Lung microvascular endothelial cell (primary cell): Measurements from ENCODE around the gene LBX1. TPM values are rescaled to one million over a fixed set of nuclear protein-coding genes. Genes with fewer than 3 reads are reported as not detected.
"Not testable (repeated sequence)": the region's sequence is repeated elsewhere in the genome, so short reads cannot be mapped to it uniquely, and the experiment has no call there.

Experiments used
- DNase-seq, 2 donors: peaks; one replicate each; pipeline versions ENCODE4 v3.0.0 to v3.0.0-alpha.2; 2010; ENCODE audit warnings: low read depth in 2 of 2
- total RNA-seq: library from RNA; depleted of rRNA; stranded (reverse); fragments of >200 nt; gene quantifications from 2 replicates; pipeline ENCODE4 v1.2.1, GENCODE V29; 2014

The LBX1 gene
- total RNA-seq, 1 donor from 2014 or later, result not detected

- DNase-seq, result no peak
Measured at GRCh38 chr10:101208543-101208942, 20.7 kb downstream of the LBX1 start.

DNA sequence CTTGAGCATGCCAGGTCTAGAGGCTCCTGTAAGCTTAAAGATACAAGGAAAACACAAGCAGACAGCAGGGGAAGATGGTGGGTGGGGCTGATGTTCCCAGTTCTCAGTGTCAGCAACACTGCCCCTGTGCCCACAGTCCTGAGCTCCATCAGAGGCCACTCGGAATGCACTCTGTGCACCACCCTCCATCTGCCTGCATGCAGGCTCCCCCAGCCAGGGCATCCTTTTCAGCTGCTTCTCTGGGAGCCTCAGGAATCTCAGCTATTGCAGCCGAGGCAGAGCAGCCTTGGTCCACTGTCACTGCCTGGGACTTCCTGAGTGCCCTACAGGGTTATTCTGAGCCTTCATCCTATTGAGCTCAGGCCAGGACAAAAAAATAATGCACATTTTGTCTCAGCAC, 22.2 kb downstream of the LBX1 start:
- no peak for DNase-seq

DNA sequence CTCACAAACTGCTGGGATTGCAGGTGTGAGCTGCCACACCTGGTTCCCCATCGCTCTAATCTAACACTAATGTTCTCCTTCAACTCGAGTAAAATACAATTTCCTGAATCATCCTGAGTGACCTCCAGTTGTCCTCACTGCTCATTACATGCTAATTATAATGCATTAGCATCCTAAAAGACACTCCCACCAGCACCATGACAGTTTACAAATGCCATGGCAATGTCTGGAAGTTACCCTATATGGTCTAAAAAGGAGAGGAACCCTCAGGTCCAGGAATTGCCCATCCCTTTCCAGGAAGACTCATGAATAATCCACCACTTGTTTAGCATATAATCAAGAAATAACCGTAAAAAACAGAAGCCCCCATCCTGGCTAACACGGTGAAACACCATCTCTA, 26.6 kb downstream of the LBX1 start:
- DNase-seq, result not testable (repeated sequence)

GRCh38 chr10:101198326-101198977, 30.8 kb downstream of the LBX1 start:
- DNase-seq, result not testable (repeated sequence)

GRCh38 chr10:101195921-101196320, 33.3 kb downstream of the LBX1 start:
- DNase-seq, result no peak

- no peak for DNase-seq
Measured at GRCh38 chr10:101189461-101190401, 39.5 kb downstream of the LBX1 start.

GRCh38 chr10:101188942-101189341, 40.3 kb downstream of the LBX1 start:
- DNase-seq, result no peak

GRCh38 chr10:101183458-101184183, 45.6 kb downstream of the LBX1 start:
- no peak for DNase-seq

DNA sequence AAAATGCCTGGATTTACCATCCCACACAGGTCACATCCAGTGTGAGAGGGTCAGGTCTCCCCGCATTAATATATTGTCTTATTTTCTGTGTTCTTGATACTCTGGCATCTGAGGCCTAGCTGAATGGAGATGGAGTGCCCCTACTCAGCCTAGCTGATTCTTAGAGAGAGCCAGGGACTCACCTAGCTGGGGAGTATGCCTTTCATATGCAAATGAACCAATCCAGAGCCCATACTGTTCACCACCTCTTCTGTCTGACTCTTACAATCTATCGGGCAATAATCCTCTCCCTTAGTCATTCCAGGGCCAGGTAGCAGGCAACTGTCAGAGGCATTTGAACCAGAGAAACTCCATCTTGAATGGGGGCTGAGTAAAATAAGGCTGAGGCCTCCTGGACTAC, 46.3 kb downstream of the LBX1 start:
- DNase-seq, result no peak

Other genes starting within 250 kb of the LBX1 start
- 45.8 and 46.4 TPM in 2 replicates for gene MRPL43, start 242.0 kb downstream of the LBX1 start, total RNA-seq
- 3.5 and 6.3 TPM in 2 replicates for gene TWNK, start 241.9 kb downstream of the LBX1 start, total RNA-seq
- gene LZTS2, start 229.7 kb downstream of the LBX1 start, total RNA-seq, result 28.2 and 29.2 TPM in 2 replicates
- gene PDZD7, start 198.3 kb downstream of the LBX1 start, total RNA-seq, result 0.20 and 0.44 TPM in 2 replicates
- gene SFXN3, start 198.2 kb downstream of the LBX1 start, total RNA-seq, result 46.4 and 56.0 TPM in 2 replicates
- gene KAZALD1, start 167.5 kb downstream of the LBX1 start, total RNA-seq, result under 0.01 and 0.44 TPM in 2 replicates
- not detected in 2 replicates for gene TLX1, start 98.2 kb downstream of the LBX1 start, total RNA-seq
- 7.1 and 7.2 TPM in 2 replicates for gene BTRC, start 124.7 kb upstream of the LBX1 start, total RNA-seq